SK-N-SH (cell line): ENCODE results near the gene TNFRSF12A. TPM values are rescaled to one million over a fixed set of nuclear protein-coding genes. Genes with fewer than 3 reads are reported as not detected.

Experiments used
- CTCF ChIA-PET: fragments of 300-600, 350-600 bp; formaldehyde crosslinking; extraction: SDS; loops from one replicate; lab custom pipeline; 2021; lab: Yijun Ruan, JAX
- POLR2A ChIA-PET: fragments of 350-600 bp; sonication (Branson Sonifier 250); formaldehyde crosslinking; extraction: SDS; loops from one replicate; lab custom pipeline; 2020; ENCODE audit warnings: antibody characterized with exemption, inconsistent platforms; lab: Yijun Ruan, JAX
- DNase-seq: peaks from one replicate; pipeline ENCODE4 v3.0.0; 2012
- H2AFZ ChIP-seq: fragments of 200-600 bp; sonication (generic); 2 replicates; pipeline ENCODE4 v1.8.1; 2016; ENCODE audit warnings: antibody characterized with exemption, mild to moderate bottlenecking, low read depth
- H3F3A ChIP-seq: fragments of 200-600 bp; sonication (generic); replicated peaks from 2 replicates; pipeline ENCODE3; 2016; ENCODE audit warnings: antibody characterized with exemption, mild to moderate bottlenecking; ENCODE audit not compliant: insufficient read depth
- H3K27ac ChIP-seq, 2 experiments: fragments of 200-500 bp in 1 of 2; fragments of 200-600 bp in 1 of 2; sonication (Bioruptor generic) in 1 of 2; sonication (generic), shearing (Covaris generic) in 1 of 2; 2 replicates each; pipeline versions ENCODE4 v1.5.1 to v1.6.1; 2014 to 2016; ENCODE audit warnings: low read depth in 2 of 2, inconsistent platforms in 1 of 2, low read length in 1 of 2, mild to moderate bottlenecking in 1 of 2, mixed read lengths in 1 of 2
- H3K27me3 ChIP-seq: fragments of 200-600 bp; sonication (generic), shearing (Covaris generic); 2 replicates; pipeline ENCODE4 v1.6.1; 2016; ENCODE audit warnings: mixed run types; ENCODE audit not compliant: insufficient read depth
- H3K36me3 ChIP-seq, 2 experiments: fragments of 200-500 bp in 1 of 2; fragments of 200-600 bp in 1 of 2; sonication (Bioruptor generic) in 1 of 2; sonication (generic) in 1 of 2; replicated peaks in 1 of 2; 2 replicates each; pipeline versions ENCODE3 to v1.5.1; 2014 to 2016; ENCODE audit warnings: low read length in 1 of 2, mild to moderate bottlenecking in 1 of 2; ENCODE audit not compliant: insufficient read depth in 2 of 2, control insufficient read depth in 1 of 2
- H3K4me1 ChIP-seq, 2 experiments: fragments of 200-500 bp in 1 of 2; fragments of 200-600 bp in 1 of 2; sonication (Bioruptor generic) in 1 of 2; sonication (generic), shearing (Covaris generic) in 1 of 2; 2 replicates each; pipeline versions ENCODE4 v1.5.1 to v1.6.1; 2014 to 2016; ENCODE audit warnings: low read depth in 1 of 2, low read length in 1 of 2, mixed run types in 1 of 2; ENCODE audit not compliant: insufficient read depth in 2 of 2, control insufficient read depth in 1 of 2
- H3K4me2 ChIP-seq: fragments of 200-600 bp; sonication (generic), shearing (Covaris generic); 2 replicates; pipeline ENCODE4 v1.6.1; 2017; ENCODE audit warnings: mixed run types
- H3K4me3 ChIP-seq, 2 experiments: fragments of 200-500 bp in 1 of 2; fragments of 200-600 bp in 1 of 2; sonication (Bioruptor generic) in 1 of 2; sonication (generic), shearing (Covaris generic) in 1 of 2; 2 replicates each; pipeline versions ENCODE4 v1.5.1 to v1.8.1; 2014 to 2016; ENCODE audit warnings: low read depth in 2 of 2, inconsistent platforms in 1 of 2, low read length in 1 of 2, mild to moderate bottlenecking in 1 of 2, mixed read lengths in 1 of 2, moderate library complexity in 1 of 2
- H3K79me2 ChIP-seq: fragments of 200-600 bp; sonication (generic); 2 replicates; pipeline ENCODE4 v1.8.1; 2017; ENCODE audit warnings: mild to moderate bottlenecking; ENCODE audit not compliant: insufficient read depth
- H3K9ac ChIP-seq: fragments of 200-600 bp; sonication (generic); 2 replicates; pipeline ENCODE4 v1.6.1; 2017; ENCODE audit warnings: mixed run types
- H3K9me2 ChIP-seq: fragments of 200-600 bp; sonication (generic); 2 replicates; pipeline ENCODE4 v1.6.1; 2017; ENCODE audit warnings: mixed run types
- H3K9me3 ChIP-seq: fragments of 200-600 bp; sonication (generic); 2 replicates; pipeline ENCODE4 v1.6.1; 2017; ENCODE audit warnings: mixed run types, mild to moderate bottlenecking, moderate library complexity
- H4K20me1 ChIP-seq: fragments of 200-600 bp; sonication (generic); 2 replicates; pipeline ENCODE4 v1.6.1; 2017; ENCODE audit warnings: mild to moderate bottlenecking, mixed run types; ENCODE audit not compliant: insufficient read depth
- CHD2 ChIP-seq: fragments of 150-350 bp; IDR thresholded peaks from 2 replicates; pipeline ENCODE4 v1.6.1; 2018; ENCODE audit warnings: low read length; ENCODE audit not compliant: partially characterized antibody
- EP300 ChIP-seq, 2 experiments: IDR thresholded peaks; 2 replicates each; pipeline versions ENCODE4 v1.4.0 to v1.6.1; 2012; ENCODE audit warnings: borderline replicate concordance in 1 of 2, low read depth in 1 of 2, low read length in 1 of 2
- EZH2phosphoT487 ChIP-seq: fragments of 200-600 bp; sonication (generic); IDR thresholded peaks from 2 replicates; pipeline ENCODE4 v1.6.1; 2017; ENCODE audit warnings: low read depth, mixed run types, mild to moderate bottlenecking, antibody characterized with exemption, moderate library complexity, borderline replicate concordance
- FOSL2 ChIP-seq: IDR thresholded peaks from 2 replicates; pipeline ENCODE4 v1.4.0; 2012; ENCODE audit warnings: low read depth, mild to moderate bottlenecking, moderate library complexity, borderline replicate concordance
- FOXM1 ChIP-seq: IDR thresholded peaks from 2 replicates; pipeline ENCODE4 v1.4.0; 2012; ENCODE audit warnings: low read depth, mild to moderate bottlenecking
- GATA2 ChIP-seq: sonication (generic); formaldehyde crosslinking; IDR thresholded peaks from 2 replicates; pipeline ENCODE4 v1.5.0; 2020; ENCODE audit warnings: mild to moderate bottlenecking, missing genetic modification reagents
- MXI1 ChIP-seq: IDR thresholded peaks from 2 replicates; pipeline ENCODE4 v1.6.1; 2012; ENCODE audit warnings: mild to moderate bottlenecking, low read depth, low read length, improper control_type of control experiment
- POLR2AphosphoS5 ChIP-seq: IDR thresholded peaks from 2 replicates; pipeline ENCODE4 v1.6.1; 2012; ENCODE audit warnings: low read depth, low read length
- RXRA ChIP-seq: IDR thresholded peaks from 2 replicates; pipeline ENCODE4 v1.4.0; 2012; ENCODE audit warnings: low read depth, mild to moderate bottlenecking, borderline replicate concordance
- SIN3A ChIP-seq: IDR thresholded peaks from 2 replicates; pipeline ENCODE4 v1.6.1; 2012; ENCODE audit warnings: low read depth, mild to moderate bottlenecking, low read length, moderate library complexity, borderline replicate concordance
- SMC3 ChIP-seq: IDR thresholded peaks from 2 replicates; pipeline ENCODE4 v1.6.1; 2012; ENCODE audit warnings: low read depth, low read length, improper control_type of control experiment
- TAF1 ChIP-seq: IDR thresholded peaks from 2 replicates; pipeline ENCODE4 v1.6.1; 2012; ENCODE audit warnings: low read depth, mild to moderate bottlenecking, low read length, moderate library complexity, borderline replicate concordance
- TEAD4 ChIP-seq: IDR thresholded peaks from 2 replicates; pipeline ENCODE4 v1.4.0; 2012; ENCODE audit warnings: mild to moderate bottlenecking, borderline replicate concordance; ENCODE audit not compliant: insufficient read depth
- YY1 ChIP-seq: IDR thresholded peaks from 2 replicates; pipeline ENCODE4 v1.4.0; 2012; ENCODE audit warnings: low read depth, mild to moderate bottlenecking
- WGBS: methylation state at CpG from one replicate; pipeline ENCODE4 v1.1.6; 2017; ENCODE audit warnings: low lambda C conversion rate; 5-methylcytosine and 5-hydroxymethylcytosine counted together
- polyA plus RNA-seq, 3 experiments: library from polyadenylated mRNA; depleted of rRNA; stranded (reverse); fragments of >200 nt; gene quantifications; 2 replicates each; pipeline ENCODE4 v1.2.3, GENCODE V29; 2012
- TF ChIP-seq, protein P1 (sequence below): IDR thresholded peaks from 2 replicates; pipeline ENCODE4 v1.4.0; 2012; ENCODE audit warnings: low read depth, borderline replicate concordance
- TF ChIP-seq, protein P2 (sequence below): IDR thresholded peaks from 2 replicates; pipeline ENCODE4 v1.4.0; 2012; ENCODE audit warnings: low read depth
- TF ChIP-seq, protein P3 (sequence below): IDR thresholded peaks from 2 replicates; pipeline ENCODE4 v1.6.1; 2012; ENCODE audit warnings: mild to moderate bottlenecking, low read depth, low read length, moderate library complexity
- TF ChIP-seq, protein P4 (sequence below): fragments of 150-350 bp; IDR thresholded peaks from 2 replicates; pipeline ENCODE4 v1.6.1; 2016; ENCODE audit warnings: mild to moderate bottlenecking, low read depth, low read length

The TNFRSF12A gene
- polyA plus RNA-seq, 1 of the 3 experiments (the other 2 are of a cell fraction): 374 TPM

DNA sequence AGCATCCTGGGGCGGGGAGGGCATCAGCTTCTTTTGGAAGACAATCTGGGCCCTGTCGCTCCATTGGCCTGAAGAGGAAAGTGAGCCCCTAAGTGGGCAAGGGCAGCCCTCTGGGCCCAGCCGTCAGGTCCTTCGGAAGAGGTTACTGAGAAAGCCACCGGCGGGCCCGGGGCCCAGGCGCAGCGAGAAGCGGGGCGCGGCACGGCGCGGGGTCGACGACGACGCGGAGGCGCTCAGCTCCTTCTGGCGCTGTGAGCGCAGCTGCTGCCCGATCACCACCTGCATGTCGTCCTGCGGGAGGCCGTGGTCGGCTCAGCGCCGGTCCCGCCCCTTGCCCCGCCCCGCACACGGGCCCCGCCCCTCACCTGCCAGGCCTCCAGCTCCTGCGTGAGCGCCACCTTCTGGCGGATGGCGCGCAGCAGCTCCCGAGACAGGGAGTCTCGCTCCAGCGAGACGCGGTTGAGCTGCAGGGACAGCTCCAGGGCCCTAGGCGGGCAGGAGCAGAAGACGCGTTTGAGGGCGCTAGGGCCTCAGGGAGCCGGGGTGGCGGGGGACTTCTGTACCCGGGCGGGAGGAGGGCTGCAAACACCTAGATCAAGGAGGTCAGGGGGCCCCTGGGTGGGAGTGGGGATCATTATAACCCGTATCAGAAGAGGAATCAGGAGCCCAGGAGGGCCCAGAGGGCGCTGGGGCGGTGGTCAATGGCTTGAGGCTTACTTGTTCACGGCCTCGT lies 8.0 kb downstream of the TNFRSF12A start (continued):
- TF ChIP-seq, protein P1, sequence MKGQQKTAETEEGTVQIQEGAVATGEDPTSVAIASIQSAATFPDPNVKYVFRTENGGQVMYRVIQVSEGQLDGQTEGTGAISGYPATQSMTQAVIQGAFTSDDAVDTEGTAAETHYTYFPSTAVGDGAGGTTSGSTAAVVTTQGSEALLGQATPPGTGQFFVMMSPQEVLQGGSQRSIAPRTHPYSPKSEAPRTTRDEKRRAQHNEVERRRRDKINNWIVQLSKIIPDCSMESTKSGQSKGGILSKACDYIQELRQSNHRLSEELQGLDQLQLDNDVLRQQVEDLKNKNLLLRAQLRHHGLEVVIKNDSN: no peak
- TF ChIP-seq RXRA: no peak
- peak; percentile 52 for TF ChIP-seq SMC3
- TF ChIP-seq TAF1: no peak
- TF ChIP-seq, protein P2, sequence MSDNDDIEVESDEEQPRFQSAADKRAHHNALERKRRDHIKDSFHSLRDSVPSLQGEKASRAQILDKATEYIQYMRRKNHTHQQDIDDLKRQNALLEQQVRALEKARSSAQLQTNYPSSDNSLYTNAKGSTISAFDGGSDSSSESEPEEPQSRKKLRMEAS: no peak
- TF ChIP-seq, protein P3, sequence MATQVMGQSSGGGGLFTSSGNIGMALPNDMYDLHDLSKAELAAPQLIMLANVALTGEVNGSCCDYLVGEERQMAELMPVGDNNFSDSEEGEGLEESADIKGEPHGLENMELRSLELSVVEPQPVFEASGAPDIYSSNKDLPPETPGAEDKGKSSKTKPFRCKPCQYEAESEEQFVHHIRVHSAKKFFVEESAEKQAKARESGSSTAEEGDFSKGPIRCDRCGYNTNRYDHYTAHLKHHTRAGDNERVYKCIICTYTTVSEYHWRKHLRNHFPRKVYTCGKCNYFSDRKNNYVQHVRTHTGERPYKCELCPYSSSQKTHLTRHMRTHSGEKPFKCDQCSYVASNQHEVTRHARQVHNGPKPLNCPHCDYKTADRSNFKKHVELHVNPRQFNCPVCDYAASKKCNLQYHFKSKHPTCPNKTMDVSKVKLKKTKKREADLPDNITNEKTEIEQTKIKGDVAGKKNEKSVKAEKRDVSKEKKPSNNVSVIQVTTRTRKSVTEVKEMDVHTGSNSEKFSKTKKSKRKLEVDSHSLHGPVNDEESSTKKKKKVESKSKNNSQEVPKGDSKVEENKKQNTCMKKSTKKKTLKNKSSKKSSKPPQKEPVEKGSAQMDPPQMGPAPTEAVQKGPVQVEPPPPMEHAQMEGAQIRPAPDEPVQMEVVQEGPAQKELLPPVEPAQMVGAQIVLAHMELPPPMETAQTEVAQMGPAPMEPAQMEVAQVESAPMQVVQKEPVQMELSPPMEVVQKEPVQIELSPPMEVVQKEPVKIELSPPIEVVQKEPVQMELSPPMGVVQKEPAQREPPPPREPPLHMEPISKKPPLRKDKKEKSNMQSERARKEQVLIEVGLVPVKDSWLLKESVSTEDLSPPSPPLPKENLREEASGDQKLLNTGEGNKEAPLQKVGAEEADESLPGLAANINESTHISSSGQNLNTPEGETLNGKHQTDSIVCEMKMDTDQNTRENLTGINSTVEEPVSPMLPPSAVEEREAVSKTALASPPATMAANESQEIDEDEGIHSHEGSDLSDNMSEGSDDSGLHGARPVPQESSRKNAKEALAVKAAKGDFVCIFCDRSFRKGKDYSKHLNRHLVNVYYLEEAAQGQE: no peak
- peak; percentile 25; the same call in 1 of the 2 replicates for TF ChIP-seq POLR2AphosphoS5
- no peak for TF ChIP-seq MXI1
- TF ChIP-seq FOXM1: no peak
- TF ChIP-seq, protein P4, sequence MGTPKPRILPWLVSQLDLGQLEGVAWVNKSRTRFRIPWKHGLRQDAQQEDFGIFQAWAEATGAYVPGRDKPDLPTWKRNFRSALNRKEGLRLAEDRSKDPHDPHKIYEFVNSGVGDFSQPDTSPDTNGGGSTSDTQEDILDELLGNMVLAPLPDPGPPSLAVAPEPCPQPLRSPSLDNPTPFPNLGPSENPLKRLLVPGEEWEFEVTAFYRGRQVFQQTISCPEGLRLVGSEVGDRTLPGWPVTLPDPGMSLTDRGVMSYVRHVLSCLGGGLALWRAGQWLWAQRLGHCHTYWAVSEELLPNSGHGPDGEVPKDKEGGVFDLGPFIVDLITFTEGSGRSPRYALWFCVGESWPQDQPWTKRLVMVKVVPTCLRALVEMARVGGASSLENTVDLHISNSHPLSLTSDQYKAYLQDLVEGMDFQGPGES: no peak
- TF ChIP-seq EZH2phosphoT487: no peak
- TF ChIP-seq CHD2: no peak

DNA sequence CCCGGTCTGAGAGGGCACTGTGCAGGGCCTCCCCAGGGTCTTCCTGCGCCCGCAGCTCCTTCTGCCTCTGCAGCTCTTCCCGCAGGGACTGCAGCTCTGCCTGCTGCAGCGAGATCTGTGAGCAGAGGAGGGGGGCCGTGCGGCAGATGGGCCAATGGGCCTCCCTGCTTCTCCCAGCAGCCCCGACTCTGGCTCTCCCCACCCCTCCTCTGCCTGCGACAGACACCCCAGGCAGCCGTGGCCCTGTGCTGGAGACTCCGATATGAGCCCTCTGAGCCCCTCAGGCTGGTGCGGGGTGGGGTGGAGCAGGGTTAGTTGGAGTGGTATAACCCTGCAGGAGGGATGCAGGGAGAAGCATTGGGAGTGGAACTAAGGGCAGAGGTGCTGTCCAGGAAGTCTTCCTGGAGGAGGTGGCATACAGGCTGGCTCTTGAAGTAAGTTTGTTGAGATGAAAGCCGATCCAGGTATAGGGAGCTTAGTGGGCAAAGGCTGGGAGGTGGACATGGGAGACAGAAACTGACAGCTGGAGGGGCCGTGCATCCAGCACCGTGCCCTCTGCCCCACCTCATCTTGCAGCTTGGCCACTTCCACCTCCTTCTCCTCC lies 8.7 kb downstream of the TNFRSF12A start:
- Histone ChIP-seq H3K9me2 (no peaks in the 10 kb centered on the region), H2AFZ (no peak overlapping the region), H3F3A (peaks cover 33% of the 10 kb centered on the region), H3K4me3 (no peak overlapping the region; a peak in 1 of 4 replicates), H3K36me3 (peaks cover 5 to 22% of the 10 kb centered on the region in 2 experiments), H3K9me3 (no peaks in the 10 kb centered on the region), H3K27ac (no peak overlapping the region), H3K27me3 (peaks cover 22% of the 10 kb centered on the region; the same call in 1 of the 2 replicates), H3K4me2 (no peak overlapping the region), H3K4me1 (peaks cover 0 to 2% of the 10 kb centered on the region in 2 experiments; a peak in 1 of 4 replicates), H3K79me2 (no peaks in the 10 kb centered on the region), H4K20me1 (peaks cover 12% of the 10 kb centered on the region), H3K9ac (no peak overlapping the region)
- POLR2A ChIA-PET: interaction anchor here (0.9 to 1.0 kb wide), 2 partner anchors 13 to 22 kb away, joined by 4 to 5 read pairs; no protein-coding TSS in a partner anchor
- no peak for DNase-seq
- CTCF ChIA-PET: interaction anchor here (0.5 to 9.8 kb wide), 28 partner anchors 9 to 689 kb away, joined by 3 to 141 read pairs (median 6); partner anchors contain the start of genes ABCA3, CLDN6, CLDN9 and HCFC1R1
- 52% methylated on average over 11 of the region's 15 CpGs for WGBS
- TF ChIP-seq FOSL2: no peak
- TF ChIP-seq, protein P3: no peak
- no peak for TF ChIP-seq SIN3A
- TF ChIP-seq, protein P2: no peak
- no peak for TF ChIP-seq GATA2 (CRISPR knock-in tag)
- TF ChIP-seq TEAD4: no peak
- TF ChIP-seq SMC3: no peak
- no peak for TF ChIP-seq YY1
- no peak for TF ChIP-seq EP300 (IDR thresholded peaks at IDR 0.05; ENCODE audit: borderline replicate concordance in 1 of 2, low read depth in 1 of 2, low read length in 1 of 2)
